ENCODE results near the gene VARS2.
"Not testable (repeated sequence)": the region's sequence is repeated elsewhere in the genome, so short reads cannot be mapped to it uniquely, and the experiment has no call there.

GRCh38 chr6:30924040-30924627 is 10.1 kb downstream of the VARS2 start:
- not testable (repeated sequence) for TF ChIP-seq CTCF (conservative IDR thresholded peaks at IDR 0.05; ENCODE audit: low read length); EZH2phosphoT487 (IDR thresholded peaks at IDR 0.05; ENCODE audit: borderline replicate concordance)

Measured in Loucy (cell line).